NCI-H1436 (cell line): Measurements from ENCODE around the gene RGS10.

Source experiments
- DNase-seq: peaks from one replicate; lab custom pipeline; 2025; lab: John Stamatoyannopoulos, UW

Gene RGS10

DNA sequence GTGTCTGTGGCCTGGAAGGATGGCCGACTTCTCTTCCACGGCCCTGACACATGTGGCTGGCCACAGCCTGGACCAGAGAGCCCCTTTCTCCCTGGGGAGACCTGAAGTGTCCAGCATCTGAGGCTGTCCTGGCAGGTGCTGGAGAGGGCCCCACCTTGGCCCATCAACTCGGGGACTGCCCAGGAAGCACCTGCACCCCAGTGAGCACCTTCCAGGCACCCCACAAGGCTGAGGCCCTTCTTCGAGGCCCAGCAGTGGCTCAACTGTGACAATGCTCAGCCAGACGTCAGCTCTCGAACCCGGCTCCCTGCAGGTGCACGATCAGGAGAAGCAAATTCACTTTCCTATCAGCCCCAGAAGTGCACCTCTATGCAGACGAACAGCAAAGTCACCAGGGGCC lies 24.3 kb downstream of the RGS10 start:
- DNase-seq, result no peak

DNA sequence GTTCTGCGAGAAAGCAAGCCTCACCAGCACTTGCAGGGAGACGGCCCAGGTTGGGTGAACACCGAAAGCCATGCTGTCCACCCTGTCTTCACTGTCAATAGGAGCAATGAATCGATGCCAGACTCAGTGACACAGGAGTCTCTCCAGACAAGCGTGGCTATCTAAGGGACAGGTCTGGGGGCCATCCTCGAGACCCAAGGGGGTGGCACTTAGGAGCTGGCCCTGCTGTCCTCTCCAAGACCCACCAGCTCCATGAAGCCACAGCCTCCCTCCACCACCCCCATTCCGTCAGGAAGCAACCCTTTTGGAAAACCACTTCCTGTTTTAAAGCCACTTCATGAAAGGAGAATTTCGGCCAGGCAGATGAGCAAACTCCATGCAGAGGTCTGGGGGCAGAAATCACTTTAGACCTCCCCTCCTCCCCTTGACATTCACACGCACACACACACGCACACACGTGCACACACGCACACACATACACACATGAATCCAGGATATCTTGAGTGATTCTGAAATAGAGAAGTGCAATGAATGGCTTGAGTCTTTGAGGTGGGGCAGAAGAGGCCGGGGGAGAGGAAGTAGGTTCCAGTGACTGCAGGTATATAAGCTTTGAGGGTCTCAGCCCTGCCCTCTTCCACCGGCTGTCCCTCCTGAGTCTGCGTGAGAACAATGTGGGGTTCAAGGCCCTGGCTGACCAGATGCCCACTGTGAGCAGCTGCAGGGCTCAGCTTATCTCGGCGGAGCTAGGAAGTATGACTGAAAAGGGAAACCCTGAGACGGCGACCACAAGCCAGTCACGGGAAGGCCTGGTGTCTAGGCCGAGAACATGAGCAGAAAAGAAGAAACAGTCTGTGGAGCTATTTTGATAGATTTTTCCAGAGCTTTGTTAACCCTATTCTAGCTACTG lies 25.0 kb downstream of the RGS10 start:
- no peak for DNase-seq

DNA sequence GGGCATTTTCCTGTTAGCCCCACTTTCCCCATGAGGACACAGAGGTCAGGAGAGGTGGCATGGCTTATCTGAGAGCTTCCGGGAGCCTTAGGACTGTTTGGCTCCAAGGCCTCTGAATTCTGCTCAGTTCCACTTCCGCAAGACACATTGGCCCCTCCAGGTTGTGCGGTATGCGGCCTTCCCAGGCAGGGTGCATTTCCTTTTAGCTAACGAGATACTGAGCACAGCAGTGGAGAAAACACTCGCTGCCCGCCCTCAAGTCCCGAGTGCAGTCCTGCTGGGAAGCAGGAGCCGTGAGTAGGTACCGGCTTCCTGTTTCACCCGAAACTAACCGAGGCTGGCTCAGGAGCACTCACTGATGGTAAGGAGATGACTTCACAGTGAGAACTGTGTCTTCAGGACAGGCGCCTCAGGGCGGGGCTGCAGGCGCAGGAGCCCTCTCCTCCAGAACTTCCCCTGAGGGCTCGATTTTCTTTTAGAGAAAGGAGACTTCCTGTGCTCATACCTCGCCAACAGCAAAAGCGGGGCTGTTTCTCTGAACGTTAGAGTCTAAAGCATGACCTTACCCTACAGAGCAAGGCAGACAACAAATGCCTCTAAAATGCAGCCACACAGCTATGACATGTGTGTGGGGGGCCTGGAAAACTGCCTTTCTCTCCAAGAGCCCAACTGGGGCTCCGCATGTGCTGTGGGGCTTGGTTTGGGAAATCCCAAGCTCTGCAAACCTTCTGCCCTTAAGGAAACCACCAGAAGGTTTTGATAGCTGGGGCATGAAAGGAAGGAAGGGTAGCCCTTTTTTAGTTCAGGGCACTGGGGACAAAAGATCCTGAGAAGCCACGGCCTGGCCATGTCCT lies 25.9 kb downstream of the RGS10 start:
- DNase-seq, result no peak

DNA sequence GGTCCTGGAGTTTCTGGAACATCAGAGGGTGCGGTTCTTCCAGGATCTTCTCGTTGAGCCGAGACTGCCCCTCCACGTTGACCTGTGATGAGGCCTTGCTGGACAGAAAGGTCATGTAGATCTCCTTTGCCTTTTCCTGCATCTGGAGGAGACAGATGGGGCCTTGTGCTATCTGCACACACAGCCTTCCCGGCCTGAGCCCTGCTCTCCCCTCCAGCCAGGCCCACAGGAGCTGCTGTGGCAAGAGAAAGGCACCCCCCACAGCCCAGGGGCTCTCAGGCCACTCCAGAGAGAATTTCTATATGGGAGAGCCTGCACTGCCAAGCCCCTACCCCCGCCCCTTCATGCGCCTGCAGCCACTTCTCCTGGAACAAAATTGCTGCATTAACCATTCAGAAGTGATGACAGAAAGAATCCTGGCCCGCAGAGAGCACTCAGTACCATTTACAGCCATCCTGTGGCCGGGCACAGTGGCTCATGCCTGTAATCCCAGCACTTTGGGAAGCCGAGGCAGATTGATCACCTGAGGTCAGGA lies 26.9 kb downstream of the RGS10 start:
- DNase-seq, result no peak

DNA sequence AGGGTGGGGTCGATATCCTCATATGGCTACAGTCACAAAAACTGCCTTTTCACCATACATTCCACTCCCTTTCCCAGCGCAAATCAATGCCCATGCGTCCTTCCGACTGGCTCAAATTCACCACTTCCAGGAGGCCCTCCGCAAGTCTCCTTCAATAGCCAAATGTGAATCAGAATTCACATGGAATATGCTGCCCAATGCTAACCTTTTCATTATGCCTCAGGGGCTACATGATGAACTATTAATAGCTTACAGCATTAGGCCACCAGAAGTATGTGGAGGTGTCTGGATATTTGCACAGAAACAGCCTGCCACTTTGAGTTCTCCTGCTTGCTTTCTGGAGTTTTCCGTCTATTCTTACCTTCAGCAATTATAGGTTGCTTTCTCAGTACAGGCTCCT lies 27.7 kb downstream of the RGS10 start:
- DNase-seq, result no peak

DNA sequence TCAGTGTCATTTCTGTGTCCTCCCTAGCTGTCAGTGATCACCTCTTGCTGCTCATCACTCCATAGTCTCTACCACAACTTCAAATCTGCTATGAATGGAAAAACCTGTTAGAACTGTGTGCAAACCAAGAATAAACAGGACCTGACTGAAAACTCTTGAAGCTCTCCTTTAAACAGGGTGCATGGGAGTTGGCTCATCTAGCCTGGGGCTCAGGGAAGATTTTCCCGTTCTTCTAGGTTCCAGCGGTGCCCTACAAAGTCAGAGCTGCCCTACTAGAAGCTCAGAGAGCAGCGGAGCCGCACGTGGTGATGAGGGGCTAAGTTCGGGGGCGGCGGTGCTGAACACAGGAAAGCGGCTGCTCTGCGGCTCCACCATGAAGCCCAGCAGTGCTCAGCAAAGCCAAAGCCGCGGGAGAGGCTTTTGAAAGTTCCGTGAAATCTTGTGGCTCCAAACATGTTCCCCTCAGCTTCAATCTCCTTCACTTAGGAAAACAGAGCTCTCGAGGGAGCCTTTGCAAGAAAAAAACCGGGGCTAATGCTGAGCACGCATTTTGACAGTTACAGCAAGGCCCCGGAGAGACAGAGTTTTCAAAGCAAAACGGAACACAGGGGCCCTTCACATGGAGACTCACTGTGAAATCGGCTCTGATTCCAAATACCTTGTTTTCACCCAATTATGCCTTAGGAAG lies 30.5 kb downstream of the RGS10 start:
- no peak for DNase-seq

DNA sequence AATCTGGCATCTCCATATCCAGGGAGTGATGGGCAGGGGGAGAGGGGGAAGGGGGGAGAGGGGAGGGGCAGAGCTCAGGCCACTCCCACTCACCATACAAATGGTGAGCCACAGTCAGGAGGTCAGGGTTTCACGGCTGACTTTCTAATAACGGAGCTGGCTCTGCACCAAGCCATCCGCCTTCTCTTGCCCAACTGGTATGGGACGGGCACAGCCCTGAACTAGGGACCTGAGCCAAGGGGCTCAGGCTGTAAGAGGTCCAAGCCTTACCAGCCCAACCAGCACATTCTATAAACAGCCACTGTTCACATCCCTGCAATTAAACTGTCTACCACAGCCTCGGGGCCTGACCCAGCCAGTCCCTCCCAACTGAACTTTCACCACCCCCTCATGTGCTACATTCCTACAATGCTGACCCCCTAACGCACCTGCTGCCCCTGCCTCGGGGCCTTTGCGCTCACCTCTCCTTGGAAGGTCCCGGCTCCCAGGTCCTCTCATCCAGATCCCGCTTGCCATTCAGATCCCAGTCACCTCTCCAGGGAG lies 32.5 kb downstream of the RGS10 start:
- no peak for DNase-seq

DNA sequence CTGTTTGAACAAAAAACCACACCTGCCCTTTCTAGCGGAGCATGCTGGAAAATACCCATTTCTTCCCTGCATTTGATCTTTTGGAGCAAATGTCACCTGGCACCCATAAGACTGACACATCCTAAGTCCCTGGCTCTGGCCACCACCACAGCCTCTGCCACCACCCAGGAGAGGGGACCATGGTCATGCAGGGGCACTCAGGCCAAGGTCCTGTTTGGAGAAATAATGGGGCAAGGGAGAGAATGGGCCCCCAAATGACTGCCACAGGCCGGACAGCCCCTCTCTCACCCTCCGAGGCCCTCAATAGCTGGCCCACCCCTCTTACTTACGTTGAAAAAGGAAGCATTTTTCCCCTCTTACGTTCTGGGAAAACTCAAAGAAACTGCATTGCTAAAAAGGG lies 35.4 kb downstream of the RGS10 start:
- no peak for DNase-seq

DNA sequence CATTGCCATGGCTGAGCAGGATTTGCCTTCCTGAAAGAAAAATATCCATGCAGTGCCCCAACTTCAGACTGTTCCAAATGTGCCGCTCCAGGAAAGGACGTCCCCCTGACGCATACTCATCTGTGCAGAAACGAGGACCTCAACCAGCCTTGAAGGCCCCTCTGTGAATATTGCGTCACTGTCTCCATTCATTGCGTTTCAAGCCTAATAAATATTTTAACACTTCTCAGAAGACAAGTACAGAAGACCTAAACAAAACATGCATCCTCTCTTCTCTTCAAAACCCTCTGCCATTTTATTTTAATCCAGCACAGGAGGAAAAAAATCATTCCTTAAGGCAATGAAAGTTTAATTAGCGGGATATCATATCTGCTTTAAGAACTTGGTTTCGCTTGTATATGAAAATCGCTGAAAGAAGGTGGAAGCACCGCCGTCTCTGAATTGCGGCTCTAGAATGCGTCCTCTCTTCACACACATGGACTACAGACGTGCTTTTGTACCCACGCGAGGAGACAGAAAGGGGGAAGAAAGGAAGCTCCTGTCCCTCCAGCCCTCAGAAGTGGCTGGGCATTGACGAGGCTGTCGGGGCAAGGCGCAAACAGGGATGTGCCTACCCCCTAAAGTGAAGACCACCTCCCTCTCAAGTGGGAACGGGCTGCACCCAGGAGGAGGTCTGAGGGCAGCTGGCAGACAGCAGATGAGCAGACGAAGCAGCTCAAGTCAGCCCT lies 36.8 kb downstream of the RGS10 start:
- no peak for DNase-seq

DNA sequence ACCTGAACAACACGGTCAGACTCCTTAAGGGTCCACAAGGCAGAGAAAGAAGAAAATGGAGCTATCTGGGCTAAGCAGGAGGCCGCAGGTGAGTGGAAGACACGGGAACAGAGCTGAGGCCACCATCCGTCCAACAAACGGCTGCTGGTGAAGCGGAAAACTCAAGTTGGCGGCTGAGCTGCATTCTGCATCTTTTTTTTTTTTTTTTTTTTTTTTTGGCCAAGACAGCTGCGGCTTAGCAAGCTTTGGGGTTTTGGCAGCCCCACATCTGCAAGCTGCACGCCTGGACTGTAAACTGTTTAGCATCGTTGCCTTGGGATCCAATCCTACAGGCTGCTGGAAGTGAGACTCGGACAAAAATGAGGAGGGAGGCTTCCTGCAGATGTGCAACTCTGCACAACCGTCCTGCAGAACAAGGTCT lies 37.4 kb downstream of the RGS10 start:
- no peak for DNase-seq

DNA sequence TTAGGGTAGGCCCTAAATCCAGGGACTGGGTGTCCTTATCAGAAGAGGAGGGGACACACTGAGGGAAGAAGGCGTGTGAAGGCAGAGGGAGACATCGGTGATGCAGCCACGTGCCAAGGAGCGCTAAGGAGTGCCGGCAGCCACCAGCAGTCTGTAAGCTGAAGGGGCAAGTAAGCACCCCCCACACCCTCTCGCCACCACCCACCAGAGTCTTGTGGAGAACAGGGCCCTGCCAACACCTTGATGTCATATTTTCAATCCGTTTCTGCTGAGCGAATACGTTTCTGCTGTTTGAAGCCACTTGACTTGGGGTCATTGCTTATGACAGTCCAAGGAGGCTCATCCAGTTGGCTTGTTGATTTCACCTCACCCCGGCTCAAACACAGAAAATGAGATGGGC lies 37.9 kb downstream of the RGS10 start:
- DNase-seq, result no peak

DNA sequence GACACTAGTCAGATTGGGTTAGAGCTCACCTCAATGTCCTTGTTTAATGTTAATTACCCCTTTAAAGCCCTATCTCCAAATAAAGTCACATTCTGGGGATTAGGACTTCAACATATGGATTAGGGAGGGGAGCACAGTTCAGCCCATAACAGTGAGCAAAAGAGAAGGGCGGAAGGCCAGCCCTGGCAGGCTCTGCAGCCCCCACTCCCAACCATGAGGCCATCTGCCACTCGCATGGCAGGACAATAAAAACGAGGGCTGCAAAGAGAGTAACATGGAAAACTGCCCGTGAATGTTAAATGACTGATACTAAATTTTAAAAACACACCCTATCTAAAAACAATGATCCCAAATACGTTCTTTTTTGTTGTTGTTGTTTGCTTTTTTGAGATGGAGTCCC lies 38.7 kb downstream of the RGS10 start:
- DNase-seq, result no peak

DNA sequence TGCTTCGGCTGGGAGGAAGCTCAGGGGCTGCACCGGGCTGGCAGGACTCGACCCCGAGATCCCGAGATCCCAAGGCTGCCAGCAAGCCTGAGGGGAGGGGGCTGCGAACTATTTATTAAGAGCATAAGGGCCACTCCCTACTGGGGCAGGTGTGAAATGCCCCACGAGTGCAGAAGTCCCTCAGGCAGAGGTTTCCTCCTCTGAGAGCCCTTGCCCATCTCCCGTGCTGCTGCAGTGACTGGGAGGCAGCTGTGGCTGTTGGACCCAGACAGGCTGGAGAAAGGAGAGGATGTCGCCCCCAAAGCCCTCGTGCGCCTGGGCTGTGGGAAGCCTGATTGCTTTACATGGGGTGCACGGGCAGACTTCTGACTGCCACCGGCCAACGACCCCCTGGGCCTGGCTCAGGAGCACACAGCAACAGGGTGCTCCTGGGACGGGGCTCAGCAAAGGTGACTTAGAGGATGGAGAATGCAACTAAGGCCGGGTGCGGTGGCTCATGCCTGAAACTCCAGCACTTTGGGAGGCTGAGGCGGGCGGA lies 39.8 kb downstream of the RGS10 start:
- DNase-seq, result no peak

DNA sequence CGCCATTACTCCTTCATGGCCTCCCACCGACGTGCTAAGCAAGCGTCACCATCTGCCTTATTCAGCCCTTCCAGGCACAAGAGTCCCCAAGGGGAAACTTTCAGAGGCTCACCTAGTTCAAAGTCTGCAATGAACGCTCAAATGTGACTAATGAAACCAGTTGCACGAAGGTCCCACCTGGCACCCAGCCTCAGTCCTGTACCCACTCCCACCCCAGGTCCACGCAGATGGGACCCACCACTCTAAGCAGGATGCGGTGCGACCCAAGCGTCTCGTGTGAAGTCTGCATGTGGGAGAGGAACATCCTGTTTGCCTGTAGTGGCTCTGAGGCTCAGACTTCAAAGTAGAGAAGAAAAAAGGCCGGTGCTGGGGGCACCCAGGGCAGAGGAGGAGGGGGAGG lies 40.3 kb downstream of the RGS10 start:
- no peak for DNase-seq

DNA sequence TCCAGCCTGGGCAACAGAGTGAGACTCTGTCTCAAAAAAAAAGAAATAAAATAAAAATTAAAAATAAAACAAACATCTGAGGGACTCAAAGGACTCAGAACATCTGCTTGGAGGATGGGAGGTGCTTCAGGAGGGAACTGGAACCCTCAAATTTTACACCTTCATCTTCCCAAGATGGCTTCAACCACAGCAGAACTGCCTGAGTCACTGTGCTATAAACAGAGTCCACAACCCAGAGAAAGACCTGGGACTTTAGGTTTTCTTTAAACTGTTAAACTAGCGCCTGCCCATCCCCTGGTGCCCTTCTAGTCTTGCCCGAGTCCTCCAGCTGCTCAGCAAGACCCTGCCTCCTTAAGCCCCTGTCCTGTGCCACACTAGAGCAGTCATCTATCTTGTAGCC lies 40.8 kb downstream of the RGS10 start:
- DNase-seq, result no peak

DNA sequence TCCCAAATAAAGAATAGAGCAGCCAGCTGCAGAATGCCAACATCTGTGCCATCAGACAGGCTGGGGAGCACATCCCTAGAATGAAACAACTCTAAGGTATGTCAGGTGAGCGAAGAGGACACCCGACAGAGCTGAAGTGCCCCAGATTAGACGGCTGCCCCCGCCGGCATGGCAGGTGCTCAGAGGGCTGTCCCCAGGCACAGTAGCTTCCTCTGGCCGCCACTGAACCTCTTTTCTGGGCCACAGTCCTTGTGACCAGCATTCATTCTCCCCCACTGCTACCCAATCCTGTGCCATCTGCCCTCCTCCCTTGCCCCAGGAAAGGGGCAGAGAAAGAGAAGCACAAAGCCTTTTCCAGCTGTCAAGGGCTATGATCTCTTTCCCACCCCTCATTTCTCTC lies 41.7 kb downstream of the RGS10 start:
- no peak for DNase-seq

DNA sequence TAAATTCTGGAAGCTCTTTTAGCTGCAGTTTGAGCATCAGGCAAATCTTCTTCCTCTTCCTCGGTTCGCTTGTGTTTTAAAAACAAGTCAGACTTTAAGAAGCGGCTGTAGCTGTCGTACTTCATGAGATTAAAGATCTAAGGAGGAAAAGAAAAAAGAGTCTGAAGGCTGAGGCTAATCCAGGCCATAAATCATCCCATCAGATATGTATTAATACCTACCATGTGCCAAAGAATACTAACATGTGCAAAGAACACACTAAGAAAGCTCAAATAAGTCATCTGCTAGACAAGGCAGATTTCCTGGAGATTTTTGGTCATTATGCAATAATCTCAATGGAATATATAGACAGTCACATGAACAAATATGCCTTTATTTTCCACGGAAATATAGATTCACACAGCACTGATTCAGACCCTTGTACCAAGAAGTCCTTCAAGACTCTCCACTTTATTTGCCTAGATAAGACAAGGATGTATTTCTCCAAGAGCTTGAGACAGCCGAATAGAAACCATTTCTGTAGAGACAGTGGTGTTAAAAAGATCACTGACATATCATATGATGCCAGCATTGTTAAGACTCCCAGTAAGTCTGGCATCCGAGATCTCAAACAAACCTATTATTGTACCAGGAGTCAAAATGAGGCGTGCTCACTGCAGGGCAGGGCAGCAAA lies 42.3 kb downstream of the RGS10 start:
- no peak for DNase-seq

DNA sequence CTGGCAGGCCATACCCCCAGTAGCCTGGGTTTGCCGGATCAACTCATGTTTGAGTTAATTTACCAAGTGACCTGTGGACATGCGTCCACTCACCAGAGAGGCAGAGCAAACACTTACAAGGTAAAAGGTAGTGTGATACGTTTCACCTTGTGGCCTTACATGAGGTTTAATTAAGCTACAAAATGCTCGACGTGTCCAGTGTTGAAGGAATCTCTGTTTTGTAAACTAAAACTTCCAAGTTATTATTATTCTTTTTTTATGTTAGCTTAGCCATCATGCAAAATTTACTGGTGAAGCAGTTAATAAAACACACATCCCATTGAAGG lies 42.9 kb downstream of the RGS10 start:
- DNase-seq, result no peak

DNA sequence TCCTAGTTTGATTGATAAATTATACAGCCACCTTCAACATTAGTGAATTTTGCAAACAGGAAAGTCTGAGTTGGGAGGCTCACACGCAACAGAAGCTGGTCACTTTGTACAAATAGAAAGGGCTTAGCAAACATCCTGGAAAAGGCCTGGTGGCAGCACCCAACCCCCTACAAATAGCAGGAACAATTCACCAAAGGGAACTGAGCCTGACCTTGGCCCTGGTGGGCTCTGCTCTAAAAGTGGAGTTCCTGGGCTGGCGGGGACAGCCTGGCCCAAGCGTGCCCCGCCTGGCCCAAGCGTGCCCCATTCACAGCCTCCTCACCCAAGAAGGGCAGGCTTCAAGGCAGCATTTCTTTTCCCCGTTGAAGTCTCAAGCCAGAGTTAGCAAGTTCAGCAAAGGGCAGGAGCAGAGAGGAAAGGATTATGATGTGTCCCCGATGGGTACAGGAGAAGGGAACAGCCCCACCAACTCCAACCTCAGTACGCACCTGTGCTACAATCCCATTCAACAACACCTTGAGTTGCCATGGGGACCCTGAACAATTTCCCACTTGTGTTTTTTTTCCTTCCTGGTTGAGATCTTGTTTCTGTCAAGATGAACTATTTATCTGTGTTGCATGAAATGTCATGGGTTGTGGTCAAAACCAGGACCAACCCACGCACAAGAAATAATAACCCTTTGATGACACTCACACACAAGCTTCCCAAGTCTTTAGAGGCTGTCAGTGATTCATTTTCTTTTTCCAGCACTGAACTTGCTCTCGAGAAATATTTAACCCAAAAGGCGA lies 43.4 kb downstream of the RGS10 start:
- DNase-seq, result no peak

DNA sequence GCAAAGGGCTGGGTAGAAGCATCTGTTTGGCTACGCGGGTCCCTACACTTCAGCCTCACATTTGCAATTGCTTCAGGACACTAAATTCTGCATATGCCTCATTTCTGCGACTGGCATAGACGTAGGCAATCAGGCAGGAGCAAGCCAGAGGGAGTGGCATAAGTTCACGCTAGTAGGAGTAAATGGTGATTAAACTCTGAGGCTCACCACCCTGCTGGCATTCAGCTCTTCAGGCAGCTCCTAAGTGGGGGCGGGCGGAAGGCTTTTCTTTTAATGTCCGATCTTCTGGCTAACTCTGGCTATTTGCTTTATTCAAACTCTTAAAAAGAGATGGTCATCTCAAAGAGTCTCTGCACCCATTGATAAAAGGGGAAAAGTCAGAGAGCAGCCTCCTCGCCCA lies 45.3 kb downstream of the RGS10 start:
- DNase-seq, result no peak
